HG03045 (cell line): ENCODE data around the gene SEC14L2.
"Not testable (repeated sequence)": the region's sequence is repeated elsewhere in the genome, so short reads cannot be mapped to it uniquely, and the experiment has no call there.

Experiments used
- ATAC-seq: cut with Tn5 transposase; IDR thresholded peaks from one replicate; pipeline ENCODE4 v1.9.1; 2021; ENCODE audit warnings: mild to moderate bottlenecking, moderate library complexity; ENCODE audit not compliant: unreplicated experiment

Gene SEC14L2

DNA sequence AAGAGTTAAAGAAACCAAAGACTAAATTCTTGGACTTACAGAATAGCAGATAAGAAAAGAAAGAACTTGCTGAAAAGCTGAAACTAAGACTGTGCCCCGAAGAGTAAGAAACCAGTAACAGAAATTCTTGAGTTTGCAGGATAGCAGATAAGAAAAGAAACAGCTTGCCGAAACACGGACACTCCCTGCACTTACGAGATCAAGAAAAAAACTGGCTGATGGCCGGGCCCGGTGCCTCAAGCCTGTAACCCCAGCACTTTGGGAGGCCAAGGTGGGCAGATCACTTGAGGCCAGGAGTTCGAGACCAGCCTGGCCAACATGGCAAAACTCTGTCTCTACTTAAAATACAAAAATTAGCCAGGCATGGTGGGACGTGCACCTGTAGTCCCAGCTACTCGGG is 54.7 kb downstream of the SEC14L2 start:
- ATAC-seq: not testable (repeated sequence)

DNA sequence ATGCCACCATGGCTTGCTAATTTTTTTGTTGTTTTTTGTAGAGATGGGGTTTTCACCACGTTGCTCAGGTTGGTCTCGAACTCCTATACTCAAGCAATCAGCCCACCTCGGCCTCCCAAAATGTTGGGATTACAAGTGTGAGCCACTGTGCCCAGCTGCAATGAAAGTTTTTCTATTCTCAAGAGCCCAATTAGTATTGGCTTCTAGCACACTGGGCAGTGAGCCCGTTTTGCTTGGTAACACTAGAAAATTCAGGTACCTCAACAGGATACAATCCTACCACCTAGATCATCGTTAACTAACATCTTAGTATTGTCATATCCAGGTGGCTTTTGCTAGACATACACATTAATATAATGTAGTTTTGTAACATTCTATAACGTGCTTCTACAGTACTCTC is 56.0 kb downstream of the SEC14L2 start:
- no peak for ATAC-seq

DNA sequence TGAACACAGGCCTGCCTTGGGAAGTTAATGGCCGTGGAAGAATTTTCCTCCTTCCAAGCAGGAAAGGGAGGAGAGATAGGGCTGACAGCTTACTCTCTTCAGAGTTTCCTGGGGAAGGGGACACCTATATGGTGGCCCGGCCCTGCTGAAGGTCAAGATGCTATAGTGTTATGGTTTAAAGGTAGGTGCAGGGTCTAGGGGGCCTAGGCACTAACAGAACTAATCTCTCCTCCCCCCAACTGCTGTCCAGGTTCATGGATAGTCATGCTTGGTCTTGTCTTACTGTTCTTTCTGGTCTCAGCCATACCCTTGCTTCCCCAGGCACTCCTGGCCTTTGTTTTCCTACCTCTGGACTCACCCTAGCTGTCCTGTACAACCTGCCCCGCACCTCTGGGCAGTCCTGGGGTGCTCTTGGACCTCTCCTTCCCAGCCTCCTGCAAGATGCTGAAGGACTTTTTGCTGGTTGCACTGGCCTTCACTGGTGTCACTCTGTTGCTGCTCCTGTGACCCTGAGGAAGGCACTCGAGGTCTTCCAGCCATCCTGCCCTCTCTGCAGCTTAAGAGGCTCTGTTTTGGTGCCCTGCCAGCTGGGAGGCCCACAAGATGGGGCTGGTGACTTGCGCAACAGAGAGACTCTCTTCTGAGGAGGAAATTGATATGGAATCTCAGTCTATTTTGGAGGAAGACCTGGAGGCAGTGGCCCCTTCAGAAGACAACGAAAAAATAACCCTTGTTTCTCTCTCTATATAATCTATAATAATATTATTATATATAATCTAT is 57.1 kb downstream of the SEC14L2 start:
- ATAC-seq: no peak

DNA sequence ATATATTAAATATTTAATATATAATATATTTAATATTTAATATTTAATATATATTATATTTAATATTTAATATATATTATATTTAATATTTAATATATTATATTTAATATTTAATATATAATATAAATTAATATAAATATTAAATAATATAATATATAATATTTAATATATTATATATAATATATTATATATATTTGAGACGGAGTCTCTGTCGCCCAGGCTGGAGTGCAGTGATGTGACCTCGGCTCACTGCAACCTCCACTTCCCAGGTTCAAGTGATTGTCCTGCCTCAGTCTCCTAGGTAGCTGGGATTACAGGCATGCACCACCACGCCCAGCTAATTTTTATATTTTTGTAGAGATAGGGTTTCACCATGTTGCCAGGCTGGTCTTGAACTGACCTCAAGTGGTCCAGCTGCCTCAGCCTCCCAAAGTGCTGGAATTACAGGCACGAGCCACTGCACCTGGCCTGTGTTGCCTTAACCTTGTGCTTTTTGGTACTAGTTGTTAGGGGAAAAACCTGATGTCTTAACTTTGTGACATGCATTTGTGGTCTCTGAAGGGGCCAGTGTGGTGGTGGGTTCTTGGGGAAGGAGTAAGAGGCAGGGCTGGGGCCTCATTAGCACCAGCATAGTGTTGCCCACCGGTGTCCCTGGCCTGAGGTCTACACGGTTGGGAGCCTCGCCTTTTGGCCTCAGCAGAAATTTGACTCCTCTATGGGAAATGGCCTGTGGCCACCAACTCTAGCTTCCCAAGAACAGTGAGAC is 58.4 kb downstream of the SEC14L2 start:
- ATAC-seq: no peak

DNA sequence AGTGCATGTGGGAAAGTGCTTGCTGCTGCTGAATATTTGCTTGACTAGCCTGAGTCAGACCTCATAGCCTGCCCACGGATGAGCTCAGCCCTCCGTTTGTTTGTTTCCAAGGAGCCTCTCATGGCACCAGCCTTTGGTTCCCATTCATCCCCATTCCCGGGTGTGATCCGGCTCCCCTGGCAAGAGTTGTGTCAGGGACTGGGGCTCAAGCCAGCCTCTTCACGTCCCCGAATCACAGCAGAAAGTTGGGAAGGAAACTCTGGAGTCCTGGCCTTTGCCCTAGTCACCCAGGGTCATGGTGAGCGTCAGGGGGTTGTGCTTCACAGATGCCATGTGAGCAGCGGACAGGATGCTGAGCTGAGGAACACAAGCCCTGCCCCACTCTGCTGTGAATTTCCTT is 61.2 kb downstream of the SEC14L2 start:
- no peak for ATAC-seq

DNA sequence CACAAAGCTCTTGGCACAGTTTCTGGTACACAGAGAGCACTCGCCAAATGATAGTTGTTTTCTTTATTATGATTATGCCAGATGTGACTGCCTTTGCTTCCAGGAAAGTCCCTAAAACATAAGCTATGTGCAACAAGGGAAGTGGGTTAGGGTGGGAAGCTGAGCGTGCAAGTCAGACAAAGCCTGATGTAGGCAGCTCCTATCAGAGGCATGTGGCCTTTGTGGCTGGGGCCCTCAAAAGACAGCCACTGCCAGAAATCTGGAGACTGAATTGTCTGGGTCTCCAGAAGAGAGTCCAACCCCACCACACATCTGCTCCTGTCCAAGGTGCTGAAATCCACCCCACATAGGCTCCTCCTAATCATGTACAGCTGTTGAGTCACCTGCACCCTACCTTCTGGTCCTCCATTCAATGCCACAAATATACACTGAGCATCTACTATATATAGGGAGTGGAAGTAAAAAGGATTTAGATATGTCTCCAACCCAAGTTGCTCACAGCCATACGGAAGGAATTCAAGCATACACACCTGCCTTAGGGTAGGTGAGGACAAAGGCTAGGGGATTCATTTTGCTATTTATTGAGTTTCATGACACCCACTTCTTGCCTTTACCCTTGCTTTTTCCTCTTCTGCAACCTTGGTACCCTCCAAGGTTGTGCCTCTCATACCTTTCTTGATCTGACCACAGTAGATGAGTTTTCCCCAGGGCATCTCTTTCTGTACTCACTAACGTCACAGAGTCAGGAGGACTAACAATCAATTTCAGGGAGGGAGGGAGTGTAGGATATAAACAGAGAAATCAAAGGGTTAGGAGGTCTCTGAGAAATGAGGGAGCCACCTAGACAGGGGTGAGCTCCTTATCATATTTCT is 62.6 kb downstream of the SEC14L2 start:
- ATAC-seq: no peak

DNA sequence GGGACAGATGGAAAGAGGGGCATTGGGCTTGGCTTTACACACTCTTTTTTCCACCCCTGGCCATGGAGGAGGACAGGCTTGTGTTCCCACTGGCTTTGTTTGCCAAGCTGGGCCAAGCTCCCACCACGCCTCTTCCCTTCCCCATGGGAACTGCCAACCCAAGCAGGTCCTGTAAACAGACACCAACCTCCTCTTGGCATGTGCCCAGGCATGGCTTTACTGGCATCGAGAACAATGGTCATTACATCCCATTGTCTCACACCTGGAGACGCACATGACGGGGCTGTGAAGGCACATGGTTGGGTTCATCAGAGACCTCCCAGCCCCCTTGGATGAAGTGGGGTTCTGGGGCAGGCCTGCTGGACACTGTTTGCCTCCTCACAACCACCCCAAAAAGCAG is 63.3 kb downstream of the SEC14L2 start:
- ATAC-seq: no peak

DNA sequence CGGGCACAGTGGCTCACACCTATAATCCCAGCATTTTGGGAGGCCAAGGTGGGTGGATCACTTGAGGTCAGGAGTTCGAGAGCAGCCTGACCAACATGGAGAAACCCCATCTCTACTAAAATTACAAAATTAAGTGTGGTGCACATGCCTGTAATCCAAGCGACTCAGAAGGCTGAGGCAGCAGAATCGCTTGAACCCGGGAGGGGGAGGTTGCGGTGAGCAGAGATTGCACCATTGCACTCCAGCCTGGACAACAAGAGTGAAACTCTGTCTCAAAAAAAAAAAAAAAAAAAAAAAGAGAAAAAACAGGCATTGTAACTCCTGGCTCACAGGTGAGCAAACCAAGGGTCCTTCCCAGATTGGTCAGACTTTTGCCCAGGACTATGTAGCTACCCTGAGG is 63.7 kb downstream of the SEC14L2 start:
- ATAC-seq: not testable (repeated sequence)

DNA sequence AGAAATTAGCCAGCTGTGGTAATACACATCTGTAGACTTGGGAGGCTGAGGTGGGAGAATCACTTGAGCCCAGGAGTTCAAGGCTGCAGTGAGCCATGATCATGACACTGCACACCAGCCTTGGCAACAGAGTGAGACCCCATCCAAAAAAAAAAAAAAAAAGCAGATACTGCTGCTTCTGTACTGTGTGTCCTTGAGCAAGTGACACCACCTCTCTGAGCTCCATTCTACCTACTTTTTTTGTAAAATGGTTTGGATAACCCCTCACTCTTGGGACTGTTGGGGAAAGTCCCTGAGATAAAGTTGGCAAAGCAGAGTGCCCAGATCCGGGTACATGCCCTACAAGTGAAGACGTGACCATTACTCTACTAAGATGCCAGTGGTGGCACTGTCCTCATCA is 72.3 kb downstream of the SEC14L2 start:
- no peak for ATAC-seq

DNA sequence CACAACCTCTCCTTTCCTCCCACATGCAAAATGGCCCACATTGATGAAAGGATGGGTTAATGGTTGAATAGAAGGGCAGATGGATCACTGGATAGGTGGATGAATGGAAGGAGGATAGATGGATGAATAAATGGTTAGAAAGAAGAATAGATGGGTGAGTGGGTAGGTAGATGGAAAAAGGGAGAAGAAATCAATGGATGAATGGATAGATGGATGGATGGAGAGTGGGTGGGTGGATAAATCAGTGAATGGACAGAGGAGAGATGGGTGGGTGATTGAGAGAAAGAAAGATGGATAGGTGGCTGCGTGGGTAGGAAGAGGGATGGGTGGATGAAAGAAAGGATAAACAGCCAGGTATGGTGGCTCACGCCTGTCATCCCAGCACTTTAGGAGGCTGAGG is 73.8 kb downstream of the SEC14L2 start:
- ATAC-seq: no peak

DNA sequence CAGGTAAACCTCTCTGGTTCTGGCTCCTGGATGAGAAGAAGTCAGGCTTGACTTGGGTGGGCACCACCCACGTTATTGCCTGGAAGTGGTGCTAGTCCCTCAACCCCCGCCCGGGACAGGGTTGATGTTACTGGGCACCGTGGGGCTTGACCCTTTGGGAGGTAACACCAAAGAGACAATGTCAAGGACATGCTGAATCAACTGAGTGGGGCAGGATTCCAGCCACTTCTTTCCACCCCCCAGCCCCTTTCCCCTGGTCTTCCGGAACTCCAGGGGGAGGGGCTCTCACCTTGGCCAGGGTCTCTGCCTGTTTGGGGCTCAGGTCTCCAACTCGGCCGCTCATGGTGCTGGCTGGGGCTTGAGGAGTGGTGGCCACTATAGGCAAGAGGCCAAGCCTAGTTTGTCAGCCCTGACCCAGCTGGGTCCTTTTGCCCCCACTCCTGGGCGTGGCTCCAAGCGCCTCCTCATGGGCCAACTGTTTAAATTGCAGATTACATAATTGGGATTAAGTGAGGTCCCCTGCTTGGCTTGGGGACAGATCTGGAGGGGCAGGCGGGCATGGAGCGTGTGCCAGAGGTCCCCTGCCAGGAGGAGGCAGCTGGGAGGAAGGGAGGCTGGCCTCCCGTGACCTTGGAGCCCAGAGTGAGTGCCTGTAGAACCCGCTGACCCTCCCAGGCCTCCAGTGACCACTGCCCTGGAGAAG is 74.9 kb downstream of the SEC14L2 start, which contains the start of gene SEC14L3:
TSS of gene SEC14L3 (minus strand) at position 402 of the 703 bp plus-strand sequence. CDS start at position 343, 59 bp downstream.
- no peak for ATAC-seq

DNA sequence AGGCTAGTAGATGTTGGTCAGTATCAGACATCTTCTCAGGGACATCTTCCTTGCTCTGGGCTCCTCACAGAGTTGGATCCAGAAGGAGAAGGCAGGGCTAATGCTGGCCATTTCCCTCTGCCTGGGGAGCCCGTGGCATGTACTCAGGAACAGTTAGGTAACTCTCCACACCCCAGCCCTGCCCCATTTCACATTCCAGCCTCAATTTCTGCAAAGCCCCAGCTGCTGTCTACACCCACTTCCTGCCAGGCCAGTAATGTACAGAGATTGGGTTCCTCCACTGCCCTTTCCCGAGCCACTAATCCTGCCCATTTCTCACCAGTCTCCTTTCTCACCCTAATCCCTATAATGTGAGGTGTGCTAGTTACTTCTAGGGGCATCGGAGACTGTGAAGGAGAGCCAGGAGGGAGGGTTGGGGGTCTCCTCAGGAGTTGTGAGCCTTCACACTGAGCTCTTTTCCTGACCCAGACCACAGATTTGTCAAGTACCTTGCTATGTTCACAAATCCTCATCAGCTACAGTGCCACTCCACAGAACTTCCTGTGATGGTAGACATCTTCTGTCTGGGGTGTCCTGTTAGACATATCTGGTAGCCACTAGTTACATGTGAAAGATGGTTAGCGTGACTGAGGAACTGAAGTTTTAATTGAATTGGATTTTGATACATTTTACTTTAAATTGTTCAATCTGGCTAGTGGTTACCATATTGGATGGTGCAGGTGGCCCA is 76.3 kb downstream of the SEC14L2 start:
- ATAC-seq: no peak

DNA sequence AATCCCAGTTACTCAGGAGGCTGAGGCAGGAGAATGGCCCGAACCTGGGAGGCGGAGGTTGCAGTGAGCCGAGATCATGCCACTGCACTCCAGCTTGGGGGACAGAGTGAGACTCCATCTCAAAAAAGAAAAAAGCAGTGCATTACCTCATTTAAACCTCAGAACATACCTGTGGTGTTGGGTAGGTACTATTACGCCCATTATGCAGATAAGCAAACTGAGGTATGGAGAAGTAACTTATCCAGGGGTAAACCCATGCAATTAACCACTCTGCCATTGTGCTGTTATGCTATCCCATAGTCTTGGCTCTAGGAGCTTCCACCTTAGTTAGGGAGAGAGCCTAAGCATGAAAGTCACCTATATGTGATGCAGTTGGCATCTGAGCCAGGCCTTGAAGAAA is 77.3 kb downstream of the SEC14L2 start:
- no peak for ATAC-seq
